ENCODE results near the gene MACROH2A2.
"Not testable (repeated sequence)": the region's sequence is repeated elsewhere in the genome, so short reads cannot be mapped to it uniquely, and the experiment has no call there.

Gene MACROH2A2

DNA sequence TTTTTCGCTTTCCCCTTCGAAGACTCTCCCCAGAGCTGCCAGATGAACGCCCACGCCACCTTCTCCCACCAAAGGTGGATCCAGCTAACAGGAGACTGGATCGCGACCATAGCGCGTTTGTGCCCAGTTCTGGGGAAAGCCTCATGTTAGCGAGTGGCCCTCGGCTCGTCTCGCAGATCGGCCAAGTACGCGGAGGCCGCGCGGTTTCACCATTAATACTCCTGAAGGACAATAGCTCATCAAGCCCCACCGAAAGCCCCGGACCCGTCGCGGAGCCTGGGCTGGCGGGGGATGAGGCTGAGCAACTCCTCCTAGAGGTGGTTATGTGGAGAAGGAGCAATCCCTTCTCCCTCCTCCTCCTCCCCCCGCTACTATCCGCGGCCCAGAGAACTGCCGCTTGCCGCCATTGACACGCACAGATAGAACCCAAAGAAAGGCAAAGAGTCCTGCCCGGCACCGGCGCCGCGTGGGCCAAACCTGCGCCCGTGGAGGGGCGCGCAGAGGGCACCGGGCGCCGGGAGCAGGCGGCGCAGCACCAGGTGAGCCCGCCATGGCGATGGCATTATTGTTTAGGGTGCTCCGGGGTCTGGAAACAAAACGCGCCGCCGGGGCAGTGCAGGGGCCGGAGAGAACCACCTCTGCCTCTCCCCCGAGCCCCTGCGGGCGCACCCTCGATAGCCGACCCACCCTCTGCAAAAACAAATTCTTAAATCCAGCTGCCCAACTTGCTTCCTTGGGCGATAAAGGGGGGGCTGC is at the start of gene MACROH2A2:
Gene MACROH2A2 (plus strand): TSS at position 385 of the 756 bp plus-strand sequence. CDS start 22,813 bp downstream, outside the sequence.
- H3K4me1 ChIP-seq (ENCODE audit: control insufficient read depth, insufficient read depth, low read length, unreplicated experiment) = no peaks in the 10 kb centered on the region
- H3K36me3 ChIP-seq (ENCODE audit: insufficient read depth, low read length) = no peaks in the 10 kb centered on the region
- peak within 1 kb of the TSS; percentile 98 for H2AFZ ChIP-seq (ENCODE audit: low read length, unreplicated experiment)
- no peaks in the 10 kb centered on the region for H3K79me2 ChIP-seq (ENCODE audit: control insufficient read depth, insufficient read depth, low read length, unreplicated experiment)
- H3K4me3 ChIP-seq (ENCODE audit: low read depth, low read length) = peak within 1 kb of the TSS; percentile 97
- peaks cover 8% of the 10 kb centered on the region; the same call in 1 of the 2 replicates for H3K27me3 ChIP-seq (ENCODE audit: insufficient read depth, low read length)
- no peak within 1 kb of the TSS for H3K27ac ChIP-seq (ENCODE audit: low read depth, low read length)

- no peak overlapping the region for H3K27ac ChIP-seq (ENCODE audit: low read depth, low read length)
- peaks cover 84% of the 10 kb centered on the region for H3K27me3 ChIP-seq (ENCODE audit: insufficient read depth, low read length)
- no peaks in the 10 kb centered on the region for H3K36me3 ChIP-seq (ENCODE audit: insufficient read depth, low read length)
- H3K79me2 ChIP-seq (ENCODE audit: control insufficient read depth, insufficient read depth, low read length, unreplicated experiment) = no peaks in the 10 kb centered on the region
- no peak overlapping the region for H3K4me3 ChIP-seq (ENCODE audit: low read depth, low read length)
- H3K4me1 ChIP-seq (ENCODE audit: control insufficient read depth, insufficient read depth, low read length, unreplicated experiment) = no peaks in the 10 kb centered on the region
- no peak overlapping the region for H2AFZ ChIP-seq (ENCODE audit: low read length, unreplicated experiment)
Measured at GRCh38 chr10:70007116-70007820, 45.4 kb upstream of the MACROH2A2 start.

DNA sequence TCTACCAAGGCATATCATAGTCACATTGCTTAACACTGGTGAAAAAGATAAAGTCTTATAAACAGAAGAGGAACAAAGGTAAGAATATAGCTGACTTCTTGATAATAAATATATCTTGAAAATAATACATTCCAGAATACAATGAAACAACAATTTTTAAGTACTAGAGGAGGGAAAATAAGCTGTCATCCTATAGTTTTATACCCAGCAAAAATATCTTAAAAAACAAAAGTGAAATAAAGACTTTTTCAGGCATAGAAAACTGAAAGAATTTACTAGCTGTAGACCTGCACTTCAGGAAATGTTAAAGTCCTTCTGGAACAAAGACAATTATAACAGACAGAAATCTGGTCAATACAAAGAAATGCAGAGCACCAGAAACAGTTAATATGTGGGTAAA is 21.4 kb upstream of the MACROH2A2 start:
- no peaks in the 10 kb centered on the region for H3K4me1 ChIP-seq (ENCODE audit: control insufficient read depth, insufficient read depth, low read length, unreplicated experiment)
- H3K27ac ChIP-seq (ENCODE audit: low read depth, low read length) = no peak overlapping the region
- H3K36me3 ChIP-seq (ENCODE audit: insufficient read depth, low read length) = no peaks in the 10 kb centered on the region
- no peaks in the 10 kb centered on the region for H3K79me2 ChIP-seq (ENCODE audit: control insufficient read depth, insufficient read depth, low read length, unreplicated experiment)
- H3K27me3 ChIP-seq (ENCODE audit: insufficient read depth, low read length) = peaks cover 39% of the 10 kb centered on the region
- no peak overlapping the region for H2AFZ ChIP-seq (ENCODE audit: low read length, unreplicated experiment)
- no peak overlapping the region for H3K4me3 ChIP-seq (ENCODE audit: low read depth, low read length)

GRCh38 chr10:70032667-70033289 is 19.9 kb upstream of the MACROH2A2 start:
- Histone ChIP-seq H3K27ac (ENCODE audit: low read depth, low read length) (no peak overlapping the region), H3K27me3 (ENCODE audit: insufficient read depth, low read length) (peaks cover 42% of the 10 kb centered on the region), H3K4me1 (ENCODE audit: control insufficient read depth, insufficient read depth, low read length, unreplicated experiment) (no peaks in the 10 kb centered on the region), H3K79me2 (ENCODE audit: control insufficient read depth, insufficient read depth, low read length, unreplicated experiment) (no peaks in the 10 kb centered on the region), H3K36me3 (ENCODE audit: insufficient read depth, low read length) (no peaks in the 10 kb centered on the region), H3K4me3 (ENCODE audit: low read depth, low read length) (no peak overlapping the region), H2AFZ (ENCODE audit: low read length, unreplicated experiment) (no peak overlapping the region)

DNA sequence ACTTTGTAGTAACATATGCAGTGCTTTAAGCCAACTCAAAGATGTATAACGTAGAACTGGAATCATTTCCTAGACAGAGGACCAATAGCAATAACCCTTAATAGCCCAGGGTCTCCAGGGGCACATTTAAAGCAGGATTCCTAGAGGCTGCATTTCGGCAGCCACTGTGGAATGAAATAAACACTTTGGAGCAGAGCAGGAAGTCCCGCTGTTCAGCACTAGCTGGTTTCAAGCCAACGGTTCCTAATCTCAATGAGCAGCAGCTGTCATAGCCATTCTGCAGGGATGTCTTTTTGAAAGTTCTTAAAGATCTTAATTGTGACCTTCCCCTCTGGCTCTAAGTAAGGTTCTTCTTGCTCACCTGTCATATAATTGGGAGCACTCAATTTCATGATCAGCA is 18.4 kb upstream of the MACROH2A2 start:
- H3K36me3 ChIP-seq (ENCODE audit: insufficient read depth, low read length) = no peaks in the 10 kb centered on the region
- H3K4me1 ChIP-seq (ENCODE audit: control insufficient read depth, insufficient read depth, low read length, unreplicated experiment) = no peaks in the 10 kb centered on the region
- no peaks in the 10 kb centered on the region for H3K79me2 ChIP-seq (ENCODE audit: control insufficient read depth, insufficient read depth, low read length, unreplicated experiment)
- peaks cover 55% of the 10 kb centered on the region for H3K27me3 ChIP-seq (ENCODE audit: insufficient read depth, low read length)
- H2AFZ ChIP-seq (ENCODE audit: low read length, unreplicated experiment) = no peak overlapping the region
- H3K4me3 ChIP-seq (ENCODE audit: low read depth, low read length) = no peak overlapping the region
- no peak overlapping the region for H3K27ac ChIP-seq (ENCODE audit: low read depth, low read length)

DNA sequence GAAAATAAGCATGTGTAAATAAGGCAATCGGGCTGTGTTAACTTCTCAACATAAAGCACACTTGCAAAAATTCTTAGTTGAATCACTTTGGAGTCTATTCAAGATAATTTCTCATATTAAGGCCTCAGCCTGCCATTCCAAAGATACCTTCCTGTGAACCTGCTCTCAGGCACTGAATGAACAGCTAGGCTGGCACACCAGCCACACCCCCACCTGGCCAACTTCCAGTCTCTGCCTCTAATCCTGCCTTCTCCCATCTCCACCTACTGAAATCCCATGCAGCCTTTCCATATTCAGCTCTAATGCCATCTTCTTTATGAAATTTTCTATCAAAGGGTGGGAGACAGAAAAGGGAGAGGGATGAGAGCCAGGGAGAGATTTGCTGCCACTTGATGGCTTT is 17.1 kb upstream of the MACROH2A2 start:
- H3K79me2 ChIP-seq (ENCODE audit: control insufficient read depth, insufficient read depth, low read length, unreplicated experiment) = no peaks in the 10 kb centered on the region
- no peaks in the 10 kb centered on the region for H3K4me1 ChIP-seq (ENCODE audit: control insufficient read depth, insufficient read depth, low read length, unreplicated experiment)
- no peak overlapping the region for H3K27ac ChIP-seq (ENCODE audit: low read depth, low read length)
- no peak overlapping the region for H3K4me3 ChIP-seq (ENCODE audit: low read depth, low read length)
- H3K36me3 ChIP-seq (ENCODE audit: insufficient read depth, low read length) = no peaks in the 10 kb centered on the region
- no peak overlapping the region for H2AFZ ChIP-seq (ENCODE audit: low read length, unreplicated experiment)
- peaks cover 54% of the 10 kb centered on the region for H3K27me3 ChIP-seq (ENCODE audit: insufficient read depth, low read length)

GRCh38 chr10:70038923-70039322 is 13.7 kb upstream of the MACROH2A2 start:
- Histone ChIP-seq H3K4me1 (ENCODE audit: control insufficient read depth, insufficient read depth, low read length, unreplicated experiment) (no peaks in the 10 kb centered on the region), H2AFZ (ENCODE audit: low read length, unreplicated experiment) (no peak overlapping the region), H3K79me2 (ENCODE audit: control insufficient read depth, insufficient read depth, low read length, unreplicated experiment) (no peaks in the 10 kb centered on the region), H3K36me3 (ENCODE audit: insufficient read depth, low read length) (no peaks in the 10 kb centered on the region), H3K27me3 (ENCODE audit: insufficient read depth, low read length) (peaks cover 60% of the 10 kb centered on the region), H3K4me3 (ENCODE audit: low read depth, low read length) (no peak overlapping the region), H3K27ac (ENCODE audit: low read depth, low read length) (no peak overlapping the region)

DNA sequence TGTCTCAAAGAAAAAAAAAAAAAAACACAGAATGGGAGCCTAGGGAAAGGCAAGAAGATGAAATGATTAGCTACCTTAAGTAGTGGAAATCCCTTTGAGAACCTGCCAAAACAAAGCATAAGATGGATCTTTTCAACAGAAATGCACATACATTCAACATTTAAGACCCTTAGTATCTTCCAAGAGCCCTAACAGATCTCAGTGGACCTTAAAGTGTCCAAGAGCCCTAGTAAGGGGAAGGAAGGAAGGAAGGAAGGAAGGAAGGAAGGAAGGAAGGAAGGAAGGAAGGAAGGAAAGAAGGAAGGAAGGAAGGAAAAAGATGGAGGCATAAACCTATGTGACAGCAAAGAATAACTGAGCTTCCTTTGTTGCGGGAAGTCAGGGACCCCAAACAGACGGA is 11.6 kb upstream of the MACROH2A2 start:
- H3K27ac ChIP-seq (ENCODE audit: low read depth, low read length) = no peak overlapping the region
- H3K79me2 ChIP-seq (ENCODE audit: control insufficient read depth, insufficient read depth, low read length, unreplicated experiment) = no peaks in the 10 kb centered on the region
- no peak overlapping the region for H3K4me3 ChIP-seq (ENCODE audit: low read depth, low read length)
- no peaks in the 10 kb centered on the region for H3K4me1 ChIP-seq (ENCODE audit: control insufficient read depth, insufficient read depth, low read length, unreplicated experiment)
- no peaks in the 10 kb centered on the region for H3K36me3 ChIP-seq (ENCODE audit: insufficient read depth, low read length)
- peaks cover 40% of the 10 kb centered on the region for H3K27me3 ChIP-seq (ENCODE audit: insufficient read depth, low read length)
- H2AFZ ChIP-seq (ENCODE audit: low read length, unreplicated experiment) = no peak overlapping the region

DNA sequence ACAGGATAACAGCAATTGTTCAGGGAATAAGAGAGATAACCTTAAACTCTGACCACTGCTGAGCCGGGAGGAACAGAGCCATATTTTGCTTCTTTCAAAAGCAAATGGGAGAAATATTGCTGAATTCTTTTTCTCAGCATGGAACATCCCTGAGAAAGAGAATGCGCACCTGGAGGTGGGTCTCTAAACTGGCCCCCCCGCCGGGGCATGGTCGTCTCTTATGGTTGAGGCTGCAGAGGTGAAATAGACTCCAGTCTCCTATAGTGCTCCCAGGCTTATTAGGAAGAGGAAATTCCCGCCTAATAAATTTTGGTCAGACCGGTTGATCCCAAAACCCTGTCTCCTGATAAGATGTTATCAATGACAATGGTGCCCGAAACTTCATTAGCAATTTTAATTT is 10.9 kb upstream of the MACROH2A2 start:
- not testable (repeated sequence) for H2AFZ ChIP-seq (ENCODE audit: low read length, unreplicated experiment); H3K36me3 ChIP-seq (ENCODE audit: insufficient read depth, low read length); H3K4me3 ChIP-seq (ENCODE audit: low read depth, low read length); H3K4me1 ChIP-seq (ENCODE audit: control insufficient read depth, insufficient read depth, low read length, unreplicated experiment); H3K79me2 ChIP-seq (ENCODE audit: control insufficient read depth, insufficient read depth, low read length, unreplicated experiment); H3K27ac ChIP-seq (ENCODE audit: low read depth, low read length)
- peaks cover 35% of the 10 kb centered on the region; the same call in 1 of the 2 replicates for H3K27me3 ChIP-seq (ENCODE audit: insufficient read depth, low read length)

DNA sequence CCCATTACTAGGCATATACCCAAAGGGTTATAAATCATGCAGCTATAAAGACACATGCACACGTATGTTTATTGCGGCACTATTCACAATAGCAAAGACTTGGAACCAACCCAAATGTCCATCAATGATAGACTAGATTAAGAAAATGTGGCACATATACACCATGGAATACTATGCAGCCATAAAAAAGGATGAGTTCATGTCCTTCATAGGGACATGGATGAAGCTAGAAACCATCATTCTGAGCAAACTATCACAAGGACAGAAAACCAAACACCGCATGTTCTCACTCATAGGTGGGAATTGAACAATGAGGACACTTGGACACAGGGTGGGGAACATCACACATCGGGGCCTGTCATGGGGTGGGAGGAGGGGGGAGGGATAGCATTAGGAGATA is 5.6 kb upstream of the MACROH2A2 start:
- H2AFZ ChIP-seq (ENCODE audit: low read length, unreplicated experiment); H3K4me1 ChIP-seq (ENCODE audit: control insufficient read depth, insufficient read depth, low read length, unreplicated experiment); H3K27ac ChIP-seq (ENCODE audit: low read depth, low read length); H3K79me2 ChIP-seq (ENCODE audit: control insufficient read depth, insufficient read depth, low read length, unreplicated experiment); H3K36me3 ChIP-seq (ENCODE audit: insufficient read depth, low read length); H3K4me3 ChIP-seq (ENCODE audit: low read depth, low read length): not testable (repeated sequence)
- H3K27me3 ChIP-seq (ENCODE audit: insufficient read depth, low read length) = peaks cover 21% of the 10 kb centered on the region; the same call in 1 of the 2 replicates
